SK-MEL-5 (cell line): Measurements from ENCODE around the gene COL24A1. TPM values are rescaled to one million over a fixed set of nuclear protein-coding genes. Genes with fewer than 3 reads are reported as not detected.
"Not testable (repeated sequence)": the region's sequence is repeated elsewhere in the genome, so short reads cannot be mapped to it uniquely, and the experiment has no call there.

Experiments used
- DNase-seq: peaks from one replicate; pipeline ENCODE4 v3.0.0-alpha.2; 2016; ENCODE audit warnings: low read depth, low spot score
- in situ Hi-C: cut with HindIII; loops from 2 replicates; pipeline ENCODE4 v1.10.0; 2016; ENCODE audit warnings: low sequenced_read_pairs, high pct_unique_total_duplicates, low pct_unique_long_range_greater_than_20kb
- total RNA-seq: library from RNA; depleted of rRNA; stranded (reverse); fragments of >200 nt; shearing (Covaris generic); gene quantifications from 2 replicates; pipeline ENCODE4 v1.2.3, GENCODE V29; 2014

COL24A1 gene
- total RNA-seq, 1 experiment from 2014 or later: not detected

DNA sequence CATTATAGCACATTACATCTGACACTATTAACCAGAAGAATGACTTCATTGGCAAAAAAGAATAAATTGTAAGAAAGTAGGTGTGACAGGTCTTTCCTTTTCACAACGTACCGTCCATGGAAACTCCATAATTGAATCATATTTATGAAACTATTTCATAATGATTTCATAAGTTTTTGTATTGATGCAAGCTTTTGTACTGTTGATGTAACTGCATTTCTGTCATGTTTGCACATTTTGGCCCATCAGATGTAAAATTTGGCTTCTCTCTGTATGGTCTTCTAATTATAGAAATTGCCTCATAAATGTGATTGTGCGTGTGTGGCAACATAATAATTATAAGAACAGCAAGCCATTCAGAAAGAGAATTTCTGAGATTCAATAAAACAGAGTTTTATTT lies 267.7 kb downstream of the COL24A1 start:
- in situ Hi-C loops: no loop called here

DNA sequence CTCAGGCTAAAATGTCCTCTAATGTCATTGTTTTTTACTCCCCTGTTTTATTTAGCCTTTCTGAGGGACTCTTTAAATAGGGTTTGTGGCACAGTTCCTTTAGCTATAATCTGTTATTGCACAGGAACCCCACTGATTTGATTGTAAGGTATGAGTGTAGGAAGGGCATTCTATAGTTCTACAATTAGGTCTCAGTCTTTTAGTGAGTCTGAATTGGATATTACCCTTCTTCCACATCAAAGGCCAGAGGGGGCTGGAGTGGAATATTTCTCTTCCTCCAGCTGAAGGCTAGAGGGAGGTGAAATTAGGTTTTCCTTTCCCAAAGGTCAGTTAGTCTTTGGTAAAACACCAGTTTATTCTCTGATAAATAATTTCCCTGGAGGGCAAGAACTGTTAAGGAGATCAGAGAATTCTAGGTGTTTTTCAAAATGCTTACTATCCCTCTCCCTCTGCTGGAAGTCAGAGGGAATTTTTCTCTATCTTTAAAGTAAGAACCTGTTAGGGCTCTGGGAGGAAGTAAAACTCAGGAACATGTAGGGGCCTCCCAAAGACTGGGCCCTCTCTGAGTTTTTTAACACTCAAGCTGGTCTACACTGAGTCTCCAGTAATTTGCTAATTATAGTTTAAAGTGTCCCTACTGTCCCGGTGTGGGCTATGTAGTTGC lies 272.1 kb downstream of the COL24A1 start:
- DNase-seq: no peak
- in situ Hi-C loops: no loop called here

More for the DNA sequence above, 267.7 kb downstream of the COL24A1 start:
- no peak for DNase-seq

DNA sequence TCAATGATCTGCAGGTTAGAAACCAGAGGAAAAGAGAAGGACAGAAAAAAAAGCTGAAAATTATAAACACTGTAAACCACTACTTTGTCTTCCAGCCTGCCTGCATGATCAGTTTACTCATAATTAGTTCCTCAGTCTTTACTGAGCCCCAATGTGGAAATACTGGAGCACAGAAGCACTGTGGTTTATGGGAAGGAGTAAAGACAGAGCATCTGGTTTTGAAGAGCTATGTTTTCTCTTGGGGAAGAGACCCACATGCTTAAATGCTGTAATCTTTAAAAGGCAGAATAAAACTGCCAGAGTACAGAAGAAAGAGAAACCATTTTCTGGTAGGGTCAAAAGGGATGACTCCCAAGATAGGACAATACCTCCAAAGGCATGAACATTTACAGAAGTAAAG lies 289.4 kb downstream of the COL24A1 start:
- no peak for DNase-seq
- in situ Hi-C loops: no loop called here

DNA sequence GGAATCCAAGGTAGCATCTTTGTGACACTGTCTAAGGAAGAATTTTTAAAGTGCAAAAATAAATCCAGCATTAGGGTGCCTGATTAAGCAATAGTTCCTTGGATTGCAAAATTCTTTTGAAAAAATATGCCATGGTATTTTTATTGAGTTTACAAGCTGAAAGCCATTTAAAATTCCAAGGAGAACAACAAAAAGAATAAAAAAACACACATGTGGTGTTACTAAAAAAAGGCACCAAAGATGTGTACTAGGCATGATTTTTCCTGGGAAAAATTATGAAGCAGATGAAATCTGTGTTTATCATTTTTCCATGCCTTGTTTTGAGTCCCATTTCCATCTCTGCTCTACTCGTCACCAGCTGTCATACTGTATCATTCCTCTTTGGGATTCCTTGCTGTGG lies 291.4 kb downstream of the COL24A1 start:
- in situ Hi-C loops: no loop called here
- DNase-seq: no peak

DNA sequence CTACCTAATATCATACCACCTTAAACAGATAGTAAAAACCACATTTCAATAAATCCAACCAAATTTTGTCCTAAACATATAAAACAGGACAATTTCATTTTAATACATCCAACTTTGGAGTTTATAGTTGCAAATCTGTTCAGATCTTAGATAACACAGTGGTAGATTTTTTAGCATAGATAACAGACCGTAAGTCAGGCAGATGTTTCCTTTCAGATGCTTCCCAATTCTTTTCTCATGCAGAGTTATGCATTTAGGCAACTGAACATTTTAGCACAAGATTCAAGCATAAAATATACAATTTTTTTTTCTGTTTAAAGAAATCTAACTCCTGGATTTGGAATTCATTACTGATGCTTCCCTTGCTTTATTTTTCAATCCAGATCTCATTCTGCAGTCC lies 291.8 kb downstream of the COL24A1 start:
- no peak for DNase-seq
- in situ Hi-C loops: no loop called here

DNA sequence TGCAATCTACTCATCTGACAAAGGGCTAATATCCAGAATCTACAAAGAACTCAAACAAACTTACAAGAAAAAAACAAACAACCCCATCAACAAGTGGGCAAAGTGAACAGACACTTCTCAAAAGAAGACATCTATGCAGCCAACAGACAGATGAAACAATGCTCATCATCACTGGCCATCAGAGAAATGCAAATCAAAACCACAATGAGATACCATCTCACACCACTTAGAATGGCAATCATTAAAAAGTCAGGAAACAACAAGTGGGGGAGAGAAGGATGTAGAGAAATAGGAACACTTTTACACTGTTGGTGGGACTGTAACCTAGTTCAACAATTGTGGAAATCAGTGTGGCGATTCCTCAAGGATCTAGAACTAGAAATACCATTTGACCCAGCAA lies 292.9 kb downstream of the COL24A1 start:
- in situ Hi-C loops, DNase-seq: not testable (repeated sequence)

DNA sequence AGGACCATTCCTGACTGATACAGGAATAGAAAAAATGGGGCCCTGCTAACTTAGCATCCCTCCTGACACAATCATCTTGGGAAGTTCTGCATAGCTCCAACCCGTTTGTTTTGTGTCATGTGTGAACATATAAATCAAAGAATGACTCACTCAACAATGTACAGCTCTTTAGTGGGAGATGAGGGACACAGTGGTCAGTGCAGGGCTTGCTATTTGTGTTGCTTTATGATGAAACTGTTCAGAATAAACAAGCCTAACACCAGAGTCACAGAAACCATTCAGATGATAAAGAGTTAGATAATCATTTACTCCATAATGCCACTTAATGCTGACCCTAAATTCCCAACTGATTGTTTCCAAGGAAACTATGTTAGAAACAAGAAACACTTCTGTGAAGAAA lies 294.1 kb downstream of the COL24A1 start:
- DNase-seq: no peak
- in situ Hi-C loops: no loop called here

DNA sequence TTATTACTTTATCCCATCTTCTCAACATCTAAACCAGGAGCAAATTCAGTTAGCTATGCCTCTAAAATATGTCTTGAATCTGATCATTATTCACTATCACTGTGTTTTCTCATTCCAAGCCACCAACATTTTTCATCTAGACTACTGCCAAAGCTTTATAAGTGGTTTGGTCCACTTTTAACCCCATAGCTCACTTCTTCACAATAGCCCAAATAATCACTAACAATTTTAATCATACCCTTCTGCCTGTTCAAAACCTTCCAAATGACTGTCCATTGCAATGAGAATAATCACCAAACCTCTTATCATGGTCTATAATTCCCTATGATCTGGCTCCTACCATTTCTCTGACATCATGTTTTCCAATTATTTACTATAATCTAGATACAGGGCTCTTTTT lies 298.6 kb downstream of the COL24A1 start:
- in situ Hi-C loops: no loop called here
- DNase-seq: no peak

DNA sequence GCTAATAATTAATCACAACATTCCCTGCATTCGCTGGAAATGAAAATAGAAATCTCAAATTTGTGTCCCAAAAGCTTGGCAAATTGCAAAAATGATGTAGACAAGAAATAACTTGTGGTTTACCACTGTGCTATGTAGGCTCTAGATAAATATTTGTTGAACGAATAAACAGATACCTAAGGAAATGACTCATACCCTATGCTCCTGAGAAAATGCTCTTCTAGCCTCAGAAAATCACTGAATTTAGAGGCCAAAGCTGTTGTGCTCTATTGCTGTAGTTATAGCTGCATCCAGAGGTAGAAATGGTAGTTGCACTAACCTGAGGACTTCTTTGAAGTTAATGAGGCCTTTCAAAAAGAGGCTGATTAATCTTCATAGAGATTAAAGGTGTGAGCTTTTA lies 306.3 kb downstream of the COL24A1 start:
- DNase-seq: peak; percentile 23
- in situ Hi-C loops: no loop called here

DNA sequence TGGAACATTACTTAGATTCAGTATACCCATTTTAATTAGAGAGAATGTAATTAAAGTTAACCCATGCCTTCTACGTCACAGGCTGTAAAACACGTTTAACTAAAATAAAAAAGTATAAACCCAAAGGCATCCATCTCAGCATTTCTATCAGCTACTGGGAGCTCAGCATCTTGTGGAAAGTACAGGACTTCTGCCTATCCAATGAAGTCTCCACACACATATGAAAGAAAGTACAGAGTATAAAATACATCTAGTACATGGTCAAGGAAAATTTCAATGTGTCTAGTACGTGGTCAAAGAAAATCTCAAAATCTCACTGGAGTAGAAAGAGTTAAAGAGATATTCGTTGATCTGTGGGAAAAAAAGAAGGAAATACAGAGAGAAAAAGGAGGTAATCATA lies 306.9 kb downstream of the COL24A1 start:
- in situ Hi-C loops: no loop called here
- no peak for DNase-seq

DNA sequence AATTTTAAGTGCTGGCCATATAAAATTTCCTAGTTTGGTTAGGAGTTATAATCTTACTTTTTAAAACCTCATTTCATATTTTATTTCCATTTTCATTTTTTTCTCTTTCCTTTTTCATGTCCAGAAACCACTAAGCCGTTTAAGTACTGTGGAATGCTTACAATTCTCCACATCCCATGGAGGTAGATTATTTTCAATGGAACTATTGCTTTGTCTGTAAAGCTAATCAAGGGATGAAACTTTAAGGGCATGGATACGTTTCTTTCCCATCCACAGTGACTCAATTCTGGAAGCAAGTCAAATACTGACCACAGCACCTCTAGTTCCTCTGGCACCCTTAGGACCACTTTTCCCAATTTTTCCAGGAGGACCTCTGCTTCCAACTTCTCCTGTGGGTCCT lies 309.2 kb downstream of the COL24A1 start:
- DNase-seq: no peak
- in situ Hi-C loops: no loop called here

DNA sequence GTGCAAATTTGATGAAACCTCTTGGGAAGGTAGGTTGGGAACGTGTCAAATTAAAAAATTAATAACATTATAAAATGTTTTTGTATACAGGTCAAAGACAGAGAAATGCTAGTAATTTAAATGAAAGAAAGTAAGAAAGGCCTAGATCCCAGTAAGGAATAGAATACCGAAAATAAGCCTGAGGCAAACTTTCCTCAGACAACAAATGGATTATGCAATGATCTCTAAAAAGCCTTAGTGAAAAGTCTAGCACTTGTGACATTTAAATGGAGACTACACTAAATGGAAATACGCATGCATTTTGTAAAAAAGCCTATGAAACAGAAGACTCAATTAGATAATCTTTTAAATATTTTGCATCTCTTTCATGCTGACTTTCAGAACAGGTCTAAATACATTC lies 309.9 kb downstream of the COL24A1 start:
- in situ Hi-C loops: no loop called here
- peak; percentile 70 for DNase-seq

DNA sequence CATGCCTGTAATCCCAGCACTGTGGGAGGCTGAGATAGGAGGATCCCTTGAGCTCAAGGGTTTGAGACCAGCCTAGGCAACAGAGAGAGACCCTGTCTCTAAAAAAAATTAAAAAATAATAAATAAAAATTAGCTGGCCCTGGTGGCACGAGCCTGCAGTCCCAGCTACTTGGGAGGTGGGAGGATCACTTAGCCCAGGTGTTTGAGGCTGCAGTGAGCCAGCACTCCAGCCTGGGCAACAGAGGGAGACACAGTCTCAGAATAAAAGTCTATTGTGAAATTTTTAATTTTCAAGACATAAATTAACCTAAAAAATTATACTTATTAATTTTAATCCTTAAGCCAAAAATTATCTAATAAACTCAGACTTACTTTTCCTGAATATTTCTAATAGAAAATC lies 317.1 kb downstream of the COL24A1 start:
- in situ Hi-C loops: no loop called here

DNA sequence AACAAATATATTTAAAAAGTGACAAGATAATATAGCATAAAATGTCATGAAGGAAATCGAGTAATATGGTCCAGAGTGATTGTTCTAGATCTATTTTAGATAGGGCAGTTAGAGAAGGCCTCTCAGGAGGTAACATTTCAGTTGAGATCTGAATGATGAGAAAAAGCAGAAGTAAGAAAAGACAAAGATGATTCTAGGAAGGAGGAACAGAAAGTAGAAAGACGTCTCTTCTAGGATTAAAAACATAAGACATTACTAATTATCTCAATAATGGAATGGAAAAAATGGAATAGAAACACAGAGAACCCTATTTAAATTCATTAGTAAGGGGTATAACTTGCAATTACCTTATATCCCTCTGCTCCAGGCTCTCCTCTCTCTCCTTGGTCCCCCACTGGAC lies 318.3 kb downstream of the COL24A1 start:
- no peak for DNase-seq
- in situ Hi-C loops: no loop called here

More for the DNA sequence above, 317.1 kb downstream of the COL24A1 start:
- DNase-seq: no peak

DNA sequence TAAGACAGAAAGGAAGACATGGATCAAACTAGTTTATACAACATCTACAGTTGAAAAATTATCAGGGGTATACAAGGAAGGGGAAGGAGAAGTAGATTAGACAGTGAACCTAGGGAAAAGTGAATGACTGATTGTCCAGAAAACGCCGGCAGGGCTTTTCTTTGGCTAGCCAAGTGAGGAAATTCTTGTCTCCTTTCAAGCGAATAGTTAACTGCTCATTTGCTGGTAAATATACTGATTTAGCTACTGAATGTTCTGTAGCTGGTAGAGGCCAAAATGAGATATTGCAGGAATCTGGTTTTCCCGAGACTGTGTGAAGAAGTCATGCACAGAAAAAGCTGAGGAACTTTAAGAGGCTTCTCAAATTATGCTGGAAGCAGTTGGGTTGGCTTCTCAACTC lies 319.8 kb downstream of the COL24A1 start:
- DNase-seq: no peak

DNA sequence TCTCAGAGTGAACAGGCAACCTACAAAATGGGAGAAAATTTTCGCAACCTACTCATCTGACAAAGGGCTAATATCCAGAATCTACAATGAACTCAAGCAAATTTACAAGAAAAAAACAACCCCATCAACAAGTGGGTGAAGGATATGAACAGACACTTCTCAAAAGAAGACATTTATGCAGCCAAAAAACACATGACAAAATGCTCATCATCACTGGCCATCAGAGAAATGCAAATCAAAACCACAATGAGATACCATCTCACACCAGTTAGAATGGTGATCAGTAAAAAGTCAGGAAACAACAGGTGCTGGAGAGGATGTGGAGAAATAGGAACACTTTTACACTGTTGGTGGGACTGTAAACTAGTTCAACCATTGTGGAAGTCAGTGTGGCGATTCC lies 323.4 kb downstream of the COL24A1 start:
- DNase-seq, in situ Hi-C loops: not testable (repeated sequence)

More for the DNA sequence above, 319.8 kb downstream of the COL24A1 start:
- in situ Hi-C loops: no loop called here

DNA sequence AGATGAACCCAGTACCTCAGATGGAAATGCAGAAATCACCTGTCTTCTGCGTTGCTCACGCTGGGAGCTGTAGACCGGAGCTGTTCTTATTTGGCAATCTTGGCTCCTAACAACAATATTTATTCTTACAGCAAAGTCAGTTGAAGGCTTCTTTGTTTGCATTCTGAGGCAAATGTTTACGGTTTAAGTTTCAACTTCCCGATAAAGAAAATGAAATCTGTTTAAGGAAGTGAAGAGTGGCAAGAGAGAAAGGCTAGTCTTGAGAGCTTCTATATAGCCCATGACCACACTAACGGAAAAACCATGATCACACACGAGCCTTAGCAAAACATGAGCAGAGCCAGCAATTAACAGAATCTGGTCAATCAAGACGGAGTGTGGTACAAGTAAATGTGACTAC lies 325.7 kb downstream of the COL24A1 start:
- in situ Hi-C loops: no loop called here
- DNase-seq: no peak

DNA sequence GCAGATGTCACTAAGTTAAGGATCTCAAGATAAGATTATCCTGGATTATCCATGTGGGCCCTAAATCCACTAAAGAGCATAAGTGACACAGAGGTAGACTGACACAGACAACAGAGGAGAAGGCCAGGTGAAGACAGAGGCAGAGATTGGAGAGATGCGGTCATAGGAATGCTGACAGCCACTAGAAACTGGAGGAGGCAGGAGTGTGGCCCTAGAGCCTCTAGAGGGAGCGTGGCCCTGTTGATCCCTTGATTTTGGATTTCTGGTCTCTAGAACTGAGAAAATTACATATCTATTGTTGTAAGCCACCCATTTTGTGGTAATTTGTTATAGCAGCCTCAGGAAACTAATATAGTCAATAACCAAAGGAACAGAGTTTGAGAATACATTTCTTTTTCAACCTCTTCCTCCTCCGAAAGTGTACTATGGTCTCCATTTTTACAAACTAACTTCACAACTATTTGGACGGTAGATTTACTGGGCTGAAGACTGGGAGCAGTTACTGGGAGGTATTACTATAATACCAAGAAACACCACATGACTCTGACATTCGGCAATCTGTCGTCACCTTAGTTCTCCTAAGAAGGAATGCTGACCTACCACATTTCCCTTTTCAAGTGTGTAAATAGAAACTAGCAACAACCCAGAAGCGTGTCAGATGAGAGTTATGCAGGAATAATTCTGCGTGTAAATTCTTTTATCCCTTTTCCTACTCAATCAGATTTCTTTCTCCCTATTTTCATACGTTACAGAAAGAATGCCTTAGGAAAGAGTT lies 332.3 kb downstream of the COL24A1 start:
- in situ Hi-C loops: no loop called here

DNA sequence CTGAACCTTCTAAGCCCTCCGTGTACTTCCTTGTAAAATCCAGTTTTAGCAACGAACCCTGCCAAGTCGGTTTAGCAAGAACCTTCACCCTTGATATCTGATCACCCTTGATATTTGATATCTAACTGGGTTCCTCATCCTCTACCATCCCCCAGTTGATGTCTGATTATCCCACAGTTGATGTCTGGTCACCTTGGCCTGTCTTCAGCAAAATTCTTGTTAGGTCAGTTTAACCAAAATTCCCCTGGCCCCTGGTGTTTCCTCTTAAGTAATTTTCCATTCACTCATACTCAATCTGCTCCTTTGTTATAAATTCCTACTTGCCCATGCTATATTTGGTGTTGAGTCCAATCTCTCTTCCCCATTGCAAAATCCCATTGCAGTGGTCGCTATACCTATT lies 333.9 kb downstream of the COL24A1 start:
- in situ Hi-C loops: no loop called here
- DNase-seq: no peak

More for the DNA sequence above, 332.3 kb downstream of the COL24A1 start:
- DNase-seq: no peak
